ENCODE data around the gene SPRYD3. TPM values are rescaled to one million over a fixed set of nuclear protein-coding genes. Genes with fewer than 3 reads are reported as not detected.

The SPRYD3 gene
- total and polyA plus RNA-seq, 2 experiments from 2014 or later = 4.3 to 5.4 TPM

DNA sequence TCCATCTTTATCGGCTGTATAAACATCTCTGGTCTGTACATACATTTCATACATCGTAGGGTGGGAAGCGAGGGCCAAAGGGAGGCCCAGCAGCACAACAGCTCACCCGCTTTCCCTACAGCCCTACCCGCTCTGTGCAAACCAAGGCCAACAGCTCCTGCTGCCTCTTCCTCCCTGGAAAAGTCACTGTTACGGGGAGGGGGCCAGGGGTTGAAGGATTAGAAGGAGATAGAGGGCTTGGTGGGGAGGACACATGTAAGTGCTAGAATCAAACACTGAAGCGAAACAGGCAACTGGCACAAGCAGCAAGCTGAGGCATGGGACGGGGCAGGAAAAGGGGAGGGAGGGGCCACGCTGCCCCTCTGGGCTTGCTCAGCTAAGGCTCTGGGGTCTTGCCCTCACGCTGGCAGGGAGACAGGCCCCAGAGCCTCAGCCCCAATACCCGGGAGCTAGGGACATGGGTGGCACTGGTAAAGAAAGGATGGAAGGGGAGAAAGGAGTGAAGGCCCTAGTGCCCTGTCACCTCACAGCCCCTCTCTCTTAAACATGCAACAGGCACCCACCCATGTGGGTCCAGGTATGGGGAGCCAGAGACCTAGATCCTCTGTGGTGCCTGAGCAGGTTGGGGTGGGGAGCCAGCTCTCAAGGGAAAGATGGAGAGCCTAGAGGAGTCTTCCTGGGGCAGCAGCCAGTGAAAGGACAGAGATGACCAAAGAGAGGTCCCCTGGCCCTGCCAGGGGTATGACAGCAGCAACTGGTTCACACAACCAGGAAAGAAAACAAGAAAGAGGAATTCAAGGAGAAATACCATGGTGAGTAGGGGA, 14.4 kb downstream of the SPRYD3 start:
- ATAC-seq (no peak), DNase-seq (ENCODE audit: low spot score) (no peak)
- H3K4me2 ChIP-seq = no peak overlapping the region
- no peaks in the 10 kb centered on the region for H3F3A ChIP-seq (replicated peaks; ENCODE audit: low read depth)
- H3K27me3 Mint-ChIP-seq (ENCODE audit: insufficient read depth, low read depth, poor library complexity) = peaks cover 13% of the 10 kb centered on the region
- H3K36me3 Mint-ChIP-seq (ENCODE audit: low read depth) = peaks cover 3% of the 10 kb centered on the region; the same call in 1 of the 3 replicates
- no peaks in the 10 kb centered on the region for H3K27me3 ChIP-seq (ENCODE audit: insufficient read depth)
- H3K9me2 ChIP-seq (ENCODE audit: insufficient read depth) = no peaks in the 10 kb centered on the region
- no peak overlapping the region for H3K4me3 Mint-ChIP-seq
- no peak overlapping the region for H3K4me3 ChIP-seq
- no peaks in the 10 kb centered on the region for H4K20me1 ChIP-seq (replicated peaks; ENCODE audit: insufficient read depth)
- no peak overlapping the region for H3K27ac Mint-ChIP-seq
- H3K36me3 ChIP-seq (ENCODE audit: insufficient read depth) = no peaks in the 10 kb centered on the region; the same call in 1 of the 2 replicates
- peaks cover 9% of the 10 kb centered on the region for H3K4me1 ChIP-seq (ENCODE audit: insufficient read depth)
- H2AFZ ChIP-seq = no peak overlapping the region
- TF ChIP-seq CTCF (conservative IDR thresholded peaks at IDR 0.05; ENCODE audit: low read depth in 2 of 2) (no peak), STAT1 (IDR thresholded peaks at IDR 0.05; ENCODE audit: unreplicated experiment) (no peak), EZH2 (IDR thresholded peaks at IDR 0.05; ENCODE audit: low read depth, unreplicated experiment) (no peak), EZH2phosphoT487 (IDR thresholded peaks at IDR 0.05; ENCODE audit: unreplicated experiment) (no peak), ETS1 (IDR thresholded peaks at IDR 0.05) (no peak), ZNF331 (CRISPR knock-in tag; IDR thresholded peaks at IDR 0.05; ENCODE audit: low read depth) (no peak), ZNF114 (CRISPR knock-in tag; IDR thresholded peaks at IDR 0.05) (no peak), NANOG (IDR thresholded peaks at IDR 0.05; ENCODE audit: borderline replicate concordance) (no peak), POLR2AphosphoS5 (IDR thresholded peaks at IDR 0.05; ENCODE audit: low read depth) (no peak), ZNF462 (CRISPR knock-in tag; IDR thresholded peaks at IDR 0.05) (no peak), REST (IDR thresholded peaks at IDR 0.05; ENCODE audit: unreplicated experiment) (no peak), CREB1 (CRISPR knock-in tag; IDR thresholded peaks at IDR 0.05; ENCODE audit: low read depth) (no peak), JUNB (IDR thresholded peaks at IDR 0.05; ENCODE audit: unreplicated experiment) (no peak)
- peaks cover 28% of the 10 kb centered on the region for H3K4me1 Mint-ChIP-seq
- no peaks in the 10 kb centered on the region for H3K9me3 Mint-ChIP-seq
- H3K27ac ChIP-seq (ENCODE audit: low read depth) = no peak overlapping the region
- no peaks in the 10 kb centered on the region for H3K79me2 ChIP-seq (replicated peaks; ENCODE audit: insufficient read depth)

Data from GM23338 (cell line).